Islet precursor cell (in vitro differentiated cells): Measurements from ENCODE around the gene ZNF77.
"Not testable (repeated sequence)": the region's sequence is repeated elsewhere in the genome, so short reads cannot be mapped to it uniquely, and the experiment has no call there.

ENCODE experiments used
- DNase-seq: peaks from one replicate; pipeline ENCODE4 v3.0.0-alpha.2; 2018

The ZNF77 gene

DNA sequence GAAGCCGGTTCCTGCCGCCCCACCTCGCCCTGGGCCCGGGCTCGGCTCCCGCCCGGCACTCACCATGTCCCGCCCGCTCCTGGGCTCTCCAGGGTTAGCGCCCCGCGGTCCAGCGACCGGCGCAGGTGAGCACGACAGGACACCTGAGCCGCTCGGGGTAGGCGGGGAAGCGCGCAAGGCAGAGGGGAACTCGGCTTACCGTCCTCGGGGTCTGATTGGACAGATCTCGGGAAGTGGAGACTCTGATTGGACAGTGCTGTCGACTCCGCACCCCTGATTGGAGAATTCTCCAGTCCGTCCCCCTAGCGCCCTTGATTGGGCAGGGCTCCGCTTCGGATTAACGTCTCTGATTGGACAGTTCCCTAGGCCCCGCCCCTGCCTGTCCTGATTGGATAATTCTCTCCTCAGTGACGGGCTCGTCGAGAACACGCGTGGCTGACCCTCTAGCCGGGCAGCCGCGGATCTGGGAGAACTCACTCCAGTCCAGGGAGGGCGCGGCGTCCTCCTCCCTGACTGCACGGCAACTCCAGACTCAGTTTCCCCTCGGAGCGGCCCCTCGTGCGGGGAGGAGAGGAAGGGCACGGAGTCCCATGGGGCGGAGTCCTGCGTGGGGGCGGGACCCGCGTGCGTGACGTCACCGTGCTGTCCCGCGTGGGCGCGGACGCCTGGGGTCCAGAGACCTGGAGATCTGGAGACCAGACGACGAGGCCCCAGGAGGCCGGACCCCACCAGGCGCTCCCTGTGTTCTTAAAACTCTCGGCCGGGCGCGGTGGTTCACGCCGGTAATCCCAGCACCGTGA, at the start of gene ZNF77:
ZNF77 (minus strand) TSS at position 197 of the 800 bp plus-strand sequence; CDS start at position 66, 131 bp downstream.
- peak; percentile 98 for DNase-seq

- DNase-seq: no peak
Measured at GRCh38 chr19:2993579-2993978, 48.8 kb upstream of the ZNF77 start.

DNA sequence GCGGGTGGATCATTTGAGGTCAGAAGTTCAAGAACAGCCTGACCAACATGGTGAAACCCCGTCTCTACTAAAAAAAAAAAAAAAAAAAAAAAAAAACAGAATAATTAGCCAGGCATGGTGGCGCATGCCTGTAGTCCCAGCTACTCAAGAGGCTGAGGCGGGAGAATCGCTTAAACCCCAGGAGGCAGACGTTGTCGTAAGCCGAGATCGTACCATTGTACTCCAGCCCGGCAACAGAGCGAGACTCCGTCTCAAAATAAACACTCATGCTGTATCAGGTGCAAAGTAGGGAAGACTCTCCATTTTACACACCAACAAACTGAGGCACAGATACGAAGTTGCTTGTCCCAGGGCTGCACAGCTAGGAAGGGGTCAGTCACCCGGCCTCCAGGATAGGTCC, 48.2 kb upstream of the ZNF77 start:
- no peak for DNase-seq

GRCh38 chr19:2992333-2992732, 47.6 kb upstream of the ZNF77 start:
- not testable (repeated sequence) for DNase-seq

- no peak for DNase-seq
Measured at GRCh38 chr19:2989236-2989946, 44.6 kb upstream of the ZNF77 start.

DNA sequence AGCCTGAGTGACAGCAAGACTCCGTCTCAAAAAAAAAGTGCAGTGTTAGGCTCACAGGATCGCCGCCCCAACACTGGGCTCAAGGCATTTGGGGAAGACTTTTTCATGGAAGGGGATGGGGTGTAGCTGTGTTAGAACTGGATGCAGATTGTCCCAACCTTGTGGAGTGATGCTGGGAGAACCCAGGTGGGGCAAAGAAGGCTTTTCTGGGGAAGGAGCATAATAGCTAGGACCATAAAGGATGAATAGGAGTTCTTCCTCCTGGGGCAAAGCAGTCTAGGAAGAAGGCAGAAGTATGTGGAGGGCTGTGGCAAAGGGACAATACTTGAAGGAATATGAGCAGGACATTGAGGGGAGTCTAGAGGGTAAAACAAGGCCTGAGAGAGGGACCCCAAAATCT, 43.8 kb upstream of the ZNF77 start:
- no peak for DNase-seq

- DNase-seq: no peak
Measured at GRCh38 chr19:2987797-2988196, 43.0 kb upstream of the ZNF77 start.

- peak; percentile 66 for DNase-seq
Measured at GRCh38 chr19:2986951-2987524, 42.3 kb upstream of the ZNF77 start.

- DNase-seq: no peak
Measured at GRCh38 chr19:2984215-2984528, 39.4 kb upstream of the ZNF77 start.

GRCh38 chr19:2983351-2984214, 38.8 kb upstream of the ZNF77 start:
- peak; percentile 84 for DNase-seq

DNA sequence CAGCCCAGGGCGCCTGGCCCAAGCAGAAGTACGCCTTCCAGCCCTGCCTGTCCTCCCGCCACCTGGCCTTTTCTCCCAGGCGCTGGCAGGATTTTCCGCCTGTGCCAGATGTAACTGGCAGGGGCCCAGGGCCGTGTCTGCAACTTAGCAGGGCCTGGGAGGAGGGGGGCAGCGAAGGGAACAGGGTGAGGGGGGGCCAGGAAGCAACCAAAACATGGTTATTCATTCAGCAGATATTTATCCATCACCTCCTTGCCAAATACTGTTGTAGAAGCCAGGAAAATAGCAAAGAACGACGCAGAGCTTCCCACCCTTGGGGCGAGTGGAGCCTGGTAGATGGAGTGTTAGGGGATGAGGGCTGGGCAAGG, 38.2 kb upstream of the ZNF77 start:
- DNase-seq: no peak

DNA sequence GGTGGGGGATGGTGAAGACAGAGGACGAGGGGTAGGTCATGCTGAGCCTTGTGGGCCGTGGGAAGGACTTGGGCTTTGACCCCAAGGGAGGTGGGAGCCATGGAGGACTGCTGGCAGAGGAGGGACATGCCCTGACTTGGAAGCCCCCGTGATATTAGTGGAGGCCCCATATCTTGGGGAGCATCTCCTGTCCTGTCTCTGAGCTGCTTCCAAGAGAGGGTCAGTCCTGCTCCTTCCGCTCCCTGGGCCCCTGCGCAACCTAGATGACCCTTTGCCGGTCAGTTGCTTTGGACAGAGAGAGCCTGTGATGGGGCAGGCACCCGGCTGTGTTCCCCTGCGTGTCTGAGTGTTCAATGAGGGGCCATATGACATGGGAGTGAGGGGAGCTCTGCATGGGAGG, 37.8 kb upstream of the ZNF77 start:
- no peak for DNase-seq

- DNase-seq: no peak
Measured at GRCh38 chr19:2981898-2982297, 37.1 kb upstream of the ZNF77 start.

- DNase-seq: no peak
Measured at GRCh38 chr19:2978772-2979171, 34.0 kb upstream of the ZNF77 start.

- no peak for DNase-seq
Measured at GRCh38 chr19:2978166-2978767, 33.5 kb upstream of the ZNF77 start.

GRCh38 chr19:2977746-2978138, 33.0 kb upstream of the ZNF77 start:
- DNase-seq: no peak

- peak; percentile 98 for DNase-seq
Measured at GRCh38 chr19:2977001-2977745, 32.4 kb upstream of the ZNF77 start, which contains the start of gene TLE6. Gene TLE6, plus strand, starts transcription at chr19:2977564. Its CDS starts 670 bp downstream, at chr19:2978234.

- peak; percentile 65 for DNase-seq
Measured at GRCh38 chr19:2976609-2977000, 31.8 kb upstream of the ZNF77 start.

- DNase-seq: no peak
Measured at GRCh38 chr19:2974342-2975041, 29.7 kb upstream of the ZNF77 start.

DNA sequence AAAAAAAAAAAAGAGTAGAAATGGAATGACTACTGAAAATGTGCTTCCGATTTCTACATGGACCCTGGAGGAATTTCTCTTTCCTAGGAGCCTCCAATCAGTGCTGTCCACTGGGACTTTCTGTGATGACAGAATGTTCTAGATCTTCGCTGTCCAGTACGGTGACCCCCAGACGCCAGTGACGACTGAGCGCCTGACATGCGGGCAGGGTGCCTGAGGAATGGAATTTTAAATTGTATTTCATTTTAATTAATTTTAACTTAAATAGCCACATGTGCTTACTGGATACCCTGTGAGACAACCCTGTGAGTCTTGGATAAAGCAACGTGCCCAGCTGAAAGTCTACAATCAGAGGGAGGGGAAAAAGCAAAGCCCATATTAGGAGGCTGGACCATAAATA, 28.5 kb upstream of the ZNF77 start:
- DNase-seq: no peak

- no peak for DNase-seq
Measured at GRCh38 chr19:2970201-2970835, 25.5 kb upstream of the ZNF77 start.
